Endothelial cell of umbilical vein (primary cell): ENCODE results near the gene RUSC2. TPM values are rescaled to one million over a fixed set of nuclear protein-coding genes. Genes with fewer than 3 reads are reported as not detected.

Source experiments
- BruUV-seq: library from RNA; stranded (reverse); fragments of 400-500 nt; replicated peaks from 2 replicates; lab custom pipeline; 2021; lab: Mats Ljungman, UMichigan
- CTCF ChIA-PET: fragments of 300-600, 350-600 bp; sonication (Branson Sonifier 250); formaldehyde crosslinking; loops from one replicate; lab custom pipeline; 2021; ENCODE audit warnings: antibody characterized with exemption, inconsistent platforms; lab: Charles Lee
- POLR2A ChIA-PET: fragments of 300-600, 350-600 bp; sonication (Branson Sonifier 250); formaldehyde crosslinking; loops from one replicate; lab custom pipeline; 2021; ENCODE audit warnings: antibody characterized with exemption, inconsistent platforms; lab: Charles Lee
- DNase-seq: peaks from one replicate; pipeline ENCODE4 v3.0.0-alpha.2; 2011; ENCODE audit warnings: low read depth, low spot score
- FAIRE-seq: peaks from 2 replicates; lab custom pipeline; 2011; peaks lifted over from hg19 to GRCh38; lab: Jason Lieb, UNC
- H2AFZ ChIP-seq: 2 replicates; pipeline ENCODE4 v1.6.0; 2012; ENCODE audit warnings: low read depth, low read length, control low read depth, inconsistent platforms
- H3K27ac ChIP-seq: 2 replicates; pipeline ENCODE4 v1.5.1; 2011; ENCODE audit warnings: low read depth, mild to moderate bottlenecking, control low read depth, low read length, moderate library complexity; ENCODE audit not compliant: insufficient read depth
- H3K27me3 ChIP-seq, 2 experiments: 2 replicates each; pipeline versions ENCODE4 v1.6.0 to v1.6.1; 2011; ENCODE audit warnings: low read length in 2 of 2, mixed read lengths in 1 of 2; ENCODE audit not compliant: control insufficient read depth in 2 of 2, insufficient read depth in 2 of 2
- H3K36me3 ChIP-seq, 2 experiments: 2 replicates in 1 of 2; 3 replicates in 1 of 2; pipeline ENCODE4 v1.5.1; 2011; ENCODE audit warnings: low read length in 2 of 2, mild to moderate bottlenecking in 1 of 2, moderate library complexity in 1 of 2; ENCODE audit not compliant: control insufficient read depth in 2 of 2, insufficient read depth in 2 of 2; ENCODE audit errors: extremely low read depth in 1 of 2
- H3K4me1 ChIP-seq: 3 replicates; pipeline ENCODE4 v1.5.1; 2011; ENCODE audit warnings: mild to moderate bottlenecking, low read length; ENCODE audit not compliant: control insufficient read depth, insufficient read depth; ENCODE audit errors: extremely low read depth
- H3K4me2 ChIP-seq: 2 replicates; pipeline ENCODE4 v1.6.1; 2011; ENCODE audit warnings: low read length, control low read depth, mixed read lengths; ENCODE audit not compliant: insufficient read depth
- H3K4me3 ChIP-seq, 3 experiments: fragments of 200-600 bp in 1 of 3; sonication (generic), shearing (Covaris generic) in 1 of 3; replicated peaks in 1 of 3; 2 replicates each; pipeline ENCODE4 v1.5.1; 2011 to 2016; ENCODE audit warnings: control low read depth in 3 of 3, low read length in 3 of 3, mild to moderate bottlenecking in 2 of 3, inconsistent platforms in 1 of 3, low read depth in 1 of 3, moderate library complexity in 1 of 3; ENCODE audit not compliant: insufficient read depth in 1 of 3
- H3K79me2 ChIP-seq: 2 replicates; pipeline ENCODE4 v1.6.0; 2012; ENCODE audit warnings: low read length, inconsistent platforms; ENCODE audit not compliant: control insufficient read depth, insufficient read depth
- H3K9ac ChIP-seq: replicated peaks from 2 replicates; pipeline ENCODE3; 2011; ENCODE audit warnings: low read length, control low read depth; ENCODE audit not compliant: insufficient read depth; ENCODE audit errors: extremely low read depth
- H3K9me1 ChIP-seq: replicated peaks from 3 replicates; pipeline ENCODE4 v1.6.0; 2011; ENCODE audit warnings: mild to moderate bottlenecking, low read length; ENCODE audit not compliant: control insufficient read depth, insufficient read depth; ENCODE audit errors: extremely low read depth
- H3K9me3 ChIP-seq: replicated peaks from 2 replicates; pipeline ENCODE4 v1.5.1; 2012; ENCODE audit warnings: low read length, inconsistent platforms; ENCODE audit not compliant: control insufficient read depth, insufficient read depth
- H4K20me1 ChIP-seq: replicated peaks from 2 replicates; pipeline ENCODE3; 2011; ENCODE audit warnings: mild to moderate bottlenecking, low read length; ENCODE audit not compliant: control insufficient read depth, insufficient read depth; ENCODE audit errors: extremely low read depth
- CTCF ChIP-seq, 2 donors: IDR thresholded peaks; 1 replicate in 1 of 2; 2 replicates in 1 of 2; pipeline ENCODE4 v1.5.1; 2011; ENCODE audit warnings: low read length in 2 of 2, mild to moderate bottlenecking in 2 of 2, moderate library complexity in 2 of 2, control low read depth in 1 of 2, inconsistent platforms in 1 of 2, low read depth in 1 of 2; ENCODE audit not compliant: insufficient read depth in 1 of 2; ENCODE audit errors: extremely low read depth in 1 of 2
- EZH2 ChIP-seq: IDR thresholded peaks from 2 replicates; pipeline ENCODE4 v1.6.1; 2012; ENCODE audit warnings: borderline replicate concordance, low read depth, mild to moderate bottlenecking, moderate library complexity, low read length, inconsistent platforms; ENCODE audit not compliant: severe bottlenecking
- FOS ChIP-seq: IDR thresholded peaks from 2 replicates; pipeline ENCODE4 v1.6.1; 2011; ENCODE audit warnings: mild to moderate bottlenecking, low read length, moderate library complexity, borderline replicate concordance; ENCODE audit not compliant: insufficient read depth
- GATA2 ChIP-seq: IDR thresholded peaks from 2 replicates; pipeline ENCODE4 v1.7.0; 2011; ENCODE audit warnings: low read depth, mild to moderate bottlenecking, moderate library complexity, mixed read lengths, low read length; ENCODE audit not compliant: insufficient read length, insufficient read depth
- JUN ChIP-seq: IDR thresholded peaks from 2 replicates; pipeline ENCODE4 v1.6.1; 2011; ENCODE audit warnings: borderline replicate concordance, low read depth; ENCODE audit not compliant: insufficient read length, insufficient read depth
- MAX ChIP-seq: IDR thresholded peaks from 2 replicates; pipeline ENCODE4 v1.6.1; 2011; ENCODE audit not compliant: insufficient read depth, insufficient read length
- MYC ChIP-seq: IDR thresholded peaks from one replicate; pipeline ENCODE4 v1.6.1; 2011; ENCODE audit warnings: mild to moderate bottlenecking, low read depth, low read length
- POLR2A ChIP-seq: IDR thresholded peaks from 2 replicates; pipeline ENCODE4 v1.6.1; 2012; ENCODE audit warnings: low read depth, mild to moderate bottlenecking, control low read depth, low read length
- POLR2AphosphoS5 ChIP-seq: IDR thresholded peaks from 2 replicates; pipeline ENCODE4 v1.6.1; 2012; ENCODE audit warnings: low read depth, mild to moderate bottlenecking, control low read depth, low read length, moderate library complexity; ENCODE audit not compliant: insufficient read depth
- dilution Hi-C: fragments of 300-500 bp; cut with MboI; formaldehyde crosslinking; loops from one replicate; pipeline ENCODE4 v1.15.0; 2019; ENCODE audit warnings: low sequenced_read_pairs; ENCODE audit not compliant: extremely low pct_ligation_motif_present
- intact Hi-C: fragments of 100-400 bp; cut with micrococcal nuclease; formaldehyde crosslinking; loops from one replicate; pipeline ENCODE4 v1.10.0; 2022
- polyA plus RNA-seq, 4 experiments: library from polyadenylated mRNA; depleted of rRNA in 3 of 4; stranded (reverse) in 3 of 4; unstranded in 1 of 4; fragments of >200 nt; gene quantifications; 2 replicates each; pipeline versions ENCODE4 v1.2.1 to v1.2.3, GENCODE V29; 2011 to 2012; ENCODE audit warnings: missing spikeins in 1 of 4
- total RNA-seq: library from RNA; stranded (reverse); gene quantifications from 2 replicates; pipeline ENCODE4 v1.2.3, GENCODE V29; 2021

RUSC2 gene
- total and polyA plus RNA-seq, 2 donors (not counting 3 experiments of a cell fraction or from before 2014, with no cell fraction given), result 26.1 to 46.2 TPM

- CTCF ChIA-PET, result interaction anchor here (1.1 to 8.7 kb wide), 15 partner anchors 9 to 51 kb away, joined by 3 to 111 read pairs (median 7); partner anchors contain the start of gene RUSC2
- peak overlapping the region; percentile 35 for H3K9ac ChIP-seq
- H3K4me3 ChIP-seq, result peak overlapping the region in 1 of 3 experiments; percentile 1
- peaks cover 36% of the 10 kb centered on the region for H3K4me1 ChIP-seq
- no peaks in the 10 kb centered on the region for H3K9me3 ChIP-seq
- FAIRE-seq, result peak; percentile 77
- peak overlapping the region; percentile 55 for H3K4me2 ChIP-seq
- no peaks in the 10 kb centered on the region for H3K9me1 ChIP-seq
- TF ChIP-seq GATA2, result no peak
- peak; percentile 38 for TF ChIP-seq FOS
- peak; percentile 24 to 38 for TF ChIP-seq CTCF (IDR thresholded peaks at IDR 0.05; ENCODE audit: extremely low read depth in 1 of 2, insufficient read depth in 1 of 2, low read depth in 1 of 2, low read length in 2 of 2)
- no peak for TF ChIP-seq POLR2A
- peak; percentile 16 for TF ChIP-seq POLR2AphosphoS5
- TF ChIP-seq JUN, result peak; percentile 2
- TF ChIP-seq EZH2, result no peak
- TF ChIP-seq MAX, result no peak
- TF ChIP-seq MYC, result no peak
- POLR2A ChIA-PET, result interaction anchor here (0.9 to 1.0 kb wide), 3 partner anchors 9 to 27 kb away, joined by 3 to 6 read pairs (median 3); partner anchors contain the start of gene RUSC2
- peaks cover 68% of the 10 kb centered on the region for H3K79me2 ChIP-seq
- dilution Hi-C loops (no loop called here), intact Hi-C loops (loop anchor here (1.0 kb wide), 4 partner anchors 8 to 238 kb away; no protein-coding TSS in a partner anchor)
- TSS peak; percentile 84 for BruUV-seq
- H4K20me1 ChIP-seq, result no peaks in the 10 kb centered on the region
- peak overlapping the region; percentile 67 for H3K27ac ChIP-seq
- H2AFZ ChIP-seq, result no peak overlapping the region
- peak; percentile 88 for DNase-seq
- H3K27me3 ChIP-seq, result no peaks in the 10 kb centered on the region
- peaks cover 0 to 2% of the 10 kb centered on the region in 2 experiments for H3K36me3 ChIP-seq
These were observed 21.0 kb downstream of the RUSC2 start for GRCh38 chr9:35510754-35511428.
